SK-N-SH (cell line): Measurements from ENCODE around the gene TMED9. TPM values are rescaled to one million over a fixed set of nuclear protein-coding genes. Genes with fewer than 3 reads are reported as not detected.

Experiments
- CTCF ChIA-PET: fragments of 300-600, 350-600 bp; formaldehyde crosslinking; extraction: SDS; loops from one replicate; lab custom pipeline; 2021; lab: Yijun Ruan, JAX
- POLR2A ChIA-PET: fragments of 350-600 bp; sonication (Branson Sonifier 250); formaldehyde crosslinking; extraction: SDS; loops from one replicate; lab custom pipeline; 2020; ENCODE audit warnings: antibody characterized with exemption, inconsistent platforms; lab: Yijun Ruan, JAX
- DNase-seq: peaks from one replicate; pipeline ENCODE4 v3.0.0; 2012
- H2AFZ ChIP-seq: fragments of 200-600 bp; sonication (generic); 2 replicates; pipeline ENCODE4 v1.8.1; 2016; ENCODE audit warnings: antibody characterized with exemption, mild to moderate bottlenecking, low read depth
- H3F3A ChIP-seq: fragments of 200-600 bp; sonication (generic); replicated peaks from 2 replicates; pipeline ENCODE3; 2016; ENCODE audit warnings: antibody characterized with exemption, mild to moderate bottlenecking; ENCODE audit not compliant: insufficient read depth
- H3K27ac ChIP-seq, 2 experiments: fragments of 200-500 bp in 1 of 2; fragments of 200-600 bp in 1 of 2; sonication (Bioruptor generic) in 1 of 2; sonication (generic), shearing (Covaris generic) in 1 of 2; 2 replicates each; pipeline versions ENCODE4 v1.5.1 to v1.6.1; 2014 to 2016; ENCODE audit warnings: low read depth in 2 of 2, inconsistent platforms in 1 of 2, low read length in 1 of 2, mild to moderate bottlenecking in 1 of 2, mixed read lengths in 1 of 2
- H3K27me3 ChIP-seq: fragments of 200-600 bp; sonication (generic), shearing (Covaris generic); 2 replicates; pipeline ENCODE4 v1.6.1; 2016; ENCODE audit warnings: mixed run types; ENCODE audit not compliant: insufficient read depth
- H3K36me3 ChIP-seq, 2 experiments: fragments of 200-500 bp in 1 of 2; fragments of 200-600 bp in 1 of 2; sonication (Bioruptor generic) in 1 of 2; sonication (generic) in 1 of 2; replicated peaks in 1 of 2; 2 replicates each; pipeline versions ENCODE3 to v1.5.1; 2014 to 2016; ENCODE audit warnings: low read length in 1 of 2, mild to moderate bottlenecking in 1 of 2; ENCODE audit not compliant: insufficient read depth in 2 of 2, control insufficient read depth in 1 of 2
- H3K4me1 ChIP-seq, 2 experiments: fragments of 200-500 bp in 1 of 2; fragments of 200-600 bp in 1 of 2; sonication (Bioruptor generic) in 1 of 2; sonication (generic), shearing (Covaris generic) in 1 of 2; 2 replicates each; pipeline versions ENCODE4 v1.5.1 to v1.6.1; 2014 to 2016; ENCODE audit warnings: low read depth in 1 of 2, low read length in 1 of 2, mixed run types in 1 of 2; ENCODE audit not compliant: insufficient read depth in 2 of 2, control insufficient read depth in 1 of 2
- H3K4me2 ChIP-seq: fragments of 200-600 bp; sonication (generic), shearing (Covaris generic); 2 replicates; pipeline ENCODE4 v1.6.1; 2017; ENCODE audit warnings: mixed run types
- H3K4me3 ChIP-seq, 2 experiments: fragments of 200-500 bp in 1 of 2; fragments of 200-600 bp in 1 of 2; sonication (Bioruptor generic) in 1 of 2; sonication (generic), shearing (Covaris generic) in 1 of 2; 2 replicates each; pipeline versions ENCODE4 v1.5.1 to v1.8.1; 2014 to 2016; ENCODE audit warnings: low read depth in 2 of 2, inconsistent platforms in 1 of 2, low read length in 1 of 2, mild to moderate bottlenecking in 1 of 2, mixed read lengths in 1 of 2, moderate library complexity in 1 of 2
- H3K79me2 ChIP-seq: fragments of 200-600 bp; sonication (generic); 2 replicates; pipeline ENCODE4 v1.8.1; 2017; ENCODE audit warnings: mild to moderate bottlenecking; ENCODE audit not compliant: insufficient read depth
- H3K9ac ChIP-seq: fragments of 200-600 bp; sonication (generic); 2 replicates; pipeline ENCODE4 v1.6.1; 2017; ENCODE audit warnings: mixed run types
- H3K9me2 ChIP-seq: fragments of 200-600 bp; sonication (generic); 2 replicates; pipeline ENCODE4 v1.6.1; 2017; ENCODE audit warnings: mixed run types
- H3K9me3 ChIP-seq: fragments of 200-600 bp; sonication (generic); 2 replicates; pipeline ENCODE4 v1.6.1; 2017; ENCODE audit warnings: mixed run types, mild to moderate bottlenecking, moderate library complexity
- H4K20me1 ChIP-seq: fragments of 200-600 bp; sonication (generic); 2 replicates; pipeline ENCODE4 v1.6.1; 2017; ENCODE audit warnings: mild to moderate bottlenecking, mixed run types; ENCODE audit not compliant: insufficient read depth
- CHD2 ChIP-seq: fragments of 150-350 bp; IDR thresholded peaks from 2 replicates; pipeline ENCODE4 v1.6.1; 2018; ENCODE audit warnings: low read length; ENCODE audit not compliant: partially characterized antibody
- CTCF ChIP-seq: fragments of 200-600 bp; sonication (generic); IDR thresholded peaks from 2 replicates; pipeline ENCODE4 v1.6.1; 2017; ENCODE audit warnings: antibody characterized with exemption, mild to moderate bottlenecking, moderate library complexity
- EZH2phosphoT487 ChIP-seq: fragments of 200-600 bp; sonication (generic); IDR thresholded peaks from 2 replicates; pipeline ENCODE4 v1.6.1; 2017; ENCODE audit warnings: low read depth, mixed run types, mild to moderate bottlenecking, antibody characterized with exemption, moderate library complexity, borderline replicate concordance
- FOXM1 ChIP-seq: IDR thresholded peaks from 2 replicates; pipeline ENCODE4 v1.4.0; 2012; ENCODE audit warnings: low read depth, mild to moderate bottlenecking
- GATA2 ChIP-seq: sonication (generic); formaldehyde crosslinking; IDR thresholded peaks from 2 replicates; pipeline ENCODE4 v1.5.0; 2020; ENCODE audit warnings: mild to moderate bottlenecking, missing genetic modification reagents
- IRF3 ChIP-seq: fragments of 150-350 bp; IDR thresholded peaks from 2 replicates; pipeline ENCODE4 v1.6.1; 2016; ENCODE audit warnings: mild to moderate bottlenecking, low read depth, low read length
- MEF2A ChIP-seq: IDR thresholded peaks from 2 replicates; pipeline ENCODE4 v1.4.0; 2012; ENCODE audit warnings: low read depth, borderline replicate concordance
- NRF1 ChIP-seq: IDR thresholded peaks from 2 replicates; pipeline ENCODE4 v1.6.1; 2012; ENCODE audit warnings: low read depth, mild to moderate bottlenecking, low read length
- POLR2AphosphoS5 ChIP-seq: IDR thresholded peaks from 2 replicates; pipeline ENCODE4 v1.6.1; 2012; ENCODE audit warnings: low read depth, low read length
- RAD21 ChIP-seq: IDR thresholded peaks from 2 replicates; pipeline ENCODE4 v1.6.1; 2012; ENCODE audit warnings: mild to moderate bottlenecking, low read length
- RXRA ChIP-seq: IDR thresholded peaks from 2 replicates; pipeline ENCODE4 v1.4.0; 2012; ENCODE audit warnings: low read depth, mild to moderate bottlenecking, borderline replicate concordance
- SMC3 ChIP-seq: IDR thresholded peaks from 2 replicates; pipeline ENCODE4 v1.6.1; 2012; ENCODE audit warnings: low read depth, low read length, improper control_type of control experiment
- USF1 ChIP-seq: IDR thresholded peaks from 2 replicates; pipeline ENCODE4 v1.4.0; 2012; ENCODE audit warnings: low read depth, borderline replicate concordance
- USF2 ChIP-seq: fragments of 150-350 bp; IDR thresholded peaks from 2 replicates; pipeline ENCODE4 v1.6.1; 2017; ENCODE audit warnings: antibody characterized with exemption, low read length, low read depth, borderline replicate concordance
- YY1 ChIP-seq: IDR thresholded peaks from 2 replicates; pipeline ENCODE4 v1.4.0; 2012; ENCODE audit warnings: low read depth, mild to moderate bottlenecking
- WGBS: methylation state at CpG from one replicate; pipeline ENCODE4 v1.1.6; 2017; ENCODE audit warnings: low lambda C conversion rate; 5-methylcytosine and 5-hydroxymethylcytosine counted together
- polyA plus RNA-seq, 3 experiments: library from polyadenylated mRNA; depleted of rRNA; stranded (reverse); fragments of >200 nt; gene quantifications; 2 replicates each; pipeline ENCODE4 v1.2.3, GENCODE V29; 2012
- TF ChIP-seq, protein P1 (sequence below): IDR thresholded peaks from 2 replicates; pipeline ENCODE4 v1.4.0; 2012; ENCODE audit warnings: low read depth

TMED9 gene
- polyA plus RNA-seq, 1 of the 3 experiments (the other 2 are of a cell fraction) = 264 TPM

DNA sequence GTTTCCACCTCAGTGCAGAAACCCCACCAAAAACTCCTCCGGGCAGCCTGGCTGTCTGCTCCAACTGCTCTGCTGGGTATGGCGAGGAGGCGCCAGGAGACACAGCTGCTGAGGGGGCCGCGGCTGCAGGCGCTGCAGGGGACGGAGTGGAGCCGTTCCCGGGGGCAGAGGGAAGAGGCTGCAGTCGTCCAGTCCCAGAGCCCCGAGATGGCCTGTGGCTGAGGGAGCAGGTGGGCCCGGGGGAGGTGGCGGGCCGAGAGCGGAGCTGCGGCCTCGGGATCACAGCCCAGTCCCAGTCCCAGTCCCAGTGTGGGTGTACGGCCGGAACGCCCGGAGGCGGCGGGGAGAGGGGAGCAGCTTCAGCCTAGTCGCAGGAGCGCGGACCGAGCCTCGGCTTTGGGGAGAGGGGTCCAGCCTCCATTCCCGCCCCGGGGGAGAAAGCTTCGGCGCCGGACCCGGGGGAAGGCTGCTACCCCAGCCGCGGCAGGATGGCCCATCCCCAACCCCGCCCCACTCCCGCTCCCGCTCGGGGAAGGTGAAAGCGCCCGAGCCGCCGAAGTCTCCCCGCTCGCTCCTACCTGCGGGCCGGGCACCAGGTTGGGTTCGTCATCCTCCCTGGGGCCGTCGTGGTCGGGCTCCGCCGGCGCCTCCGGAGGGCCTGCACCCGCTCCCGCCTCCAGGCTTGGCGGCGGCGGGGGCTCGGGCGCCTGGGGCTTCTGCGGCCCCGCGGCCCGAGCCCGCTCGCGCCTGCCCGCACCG lies 38.2 kb upstream of the TMED9 start:
- Histone ChIP-seq H3K36me3 (peaks cover 12 to 19% of the 10 kb centered on the region in 2 experiments), H3K27me3 (no peaks in the 10 kb centered on the region), H4K20me1 (peaks cover 44% of the 10 kb centered on the region), H3K9ac (peak overlapping the region; percentile 78), H3K4me2 (peak overlapping the region; percentile 99), H3K9me3 (no peaks in the 10 kb centered on the region), H3K9me2 (no peaks in the 10 kb centered on the region), H3K79me2 (peaks cover 53% of the 10 kb centered on the region), H3K4me3 (peak overlapping the region; percentile 93 to 94), H3F3A (no peaks in the 10 kb centered on the region), H2AFZ (no peak overlapping the region), H3K27ac (peak overlapping the region; percentile 29 to 77; a peak in 3 of 4 replicates), H3K4me1 (peaks cover 0 to 16% of the 10 kb centered on the region in 2 experiments; a peak in 2 of 4 replicates)
- TF ChIP-seq IRF3 (no peak), CTCF (no peak), USF1 (no peak), USF2 (no peak), RAD21 (no peak)
- WGBS = 0% methylated on average over 6 of the region's 72 CpGs
- DNase-seq = peak; percentile 83
- CTCF ChIA-PET = interaction anchor here (0.8 to 1.4 kb wide), 2 partner anchors 38 to 236 kb away, joined by 3 read pairs; no protein-coding TSS in a partner anchor
- POLR2A ChIA-PET = interaction anchor here (0.7 kb wide), 1 partner anchor 187 kb away, joined by 4 read pairs; no protein-coding TSS in a partner anchor

DNA sequence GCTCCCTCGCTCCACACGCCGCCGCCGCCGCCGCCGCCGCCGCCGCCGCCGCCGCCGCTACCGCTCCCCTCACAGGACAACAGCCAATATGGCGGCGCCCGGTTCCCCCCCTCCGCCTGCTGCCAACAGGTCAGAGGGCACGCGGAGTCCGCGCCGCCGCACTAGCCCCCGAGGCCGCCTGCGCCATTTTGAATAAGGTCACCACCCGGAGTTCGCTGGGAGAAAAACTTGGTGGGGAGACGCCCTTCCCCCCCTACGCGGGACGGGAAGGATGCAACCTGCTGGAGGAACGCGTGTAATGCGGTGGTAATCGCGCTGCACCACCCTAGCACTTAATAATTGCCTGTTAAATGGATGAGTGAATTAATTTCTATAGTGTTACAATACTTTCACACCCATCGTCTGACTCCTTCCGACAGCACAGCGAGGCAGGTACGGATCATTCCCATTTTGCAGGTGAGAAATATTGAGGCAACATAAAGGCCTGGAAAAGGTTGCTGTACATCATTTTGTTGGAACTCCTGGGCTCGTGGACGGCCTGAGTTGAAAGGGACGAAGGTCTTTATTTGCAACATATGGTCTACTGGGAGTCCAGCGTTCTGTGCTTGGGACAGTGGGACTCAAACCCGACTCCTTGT lies 37.4 kb upstream of the TMED9 start, which contains the start of gene FAM193B:
Gene FAM193B (minus strand): TSS at position 90 of the 638 bp plus-strand sequence. CDS start 105 bp downstream, outside the sequence.
- ChIA-PET POLR2A (no interaction called here), CTCF (no interaction called here)
- H2AFZ ChIP-seq = peak within 1 kb of the TSS; percentile 78
- peaks cover 40% of the 10 kb centered on the region for H4K20me1 ChIP-seq
- peak within 1 kb of the TSS; percentile 78 for H3K9ac ChIP-seq
- peak within 1 kb of the TSS; percentile 99 for H3K4me2 ChIP-seq
- peak within 1 kb of the TSS; percentile 29 to 77; a peak in 3 of 4 replicates for H3K27ac ChIP-seq
- H3F3A ChIP-seq = no peaks in the 10 kb centered on the region
- H3K9me3 ChIP-seq = no peaks in the 10 kb centered on the region
- DNase-seq = peak; percentile 99
- H3K79me2 ChIP-seq = peaks cover 46% of the 10 kb centered on the region
- no peaks in the 10 kb centered on the region for H3K9me2 ChIP-seq
- H3K4me1 ChIP-seq = peaks cover 0 to 16% of the 10 kb centered on the region in 2 experiments; a peak in 2 of 4 replicates
- 12% methylated on average over 22 of the region's 49 CpGs for WGBS
- peak within 1 kb of the TSS; percentile 93 to 94 for H3K4me3 ChIP-seq
- no peaks in the 10 kb centered on the region for H3K27me3 ChIP-seq
- H3K36me3 ChIP-seq = peaks cover 12 to 19% of the 10 kb centered on the region in 2 experiments
- TF ChIP-seq CHD2 (peak; percentile 89), RAD21 (0 out of 2 replicates have a peak, but pooled peaks have one; percentile 3), NRF1 (peak; percentile 62; the same call in 1 of the 2 replicates), RXRA (no peak), MEF2A (no peak), EZH2phosphoT487 (no peak), POLR2AphosphoS5 (peak; percentile 59), GATA2 (CRISPR knock-in tag) (no peak), FOXM1 (no peak), CTCF (peak; percentile 44), YY1 (peak; percentile 99), SMC3 (no peak)
- TF ChIP-seq, protein P1, sequence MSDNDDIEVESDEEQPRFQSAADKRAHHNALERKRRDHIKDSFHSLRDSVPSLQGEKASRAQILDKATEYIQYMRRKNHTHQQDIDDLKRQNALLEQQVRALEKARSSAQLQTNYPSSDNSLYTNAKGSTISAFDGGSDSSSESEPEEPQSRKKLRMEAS = peak; percentile 28; the same call in 1 of the 2 replicates
